ENCODE results near the gene HGD. TPM values are rescaled to one million over a fixed set of nuclear protein-coding genes. Genes with fewer than 3 reads are reported as not detected.

The HGD gene
- total RNA-seq, 1 experiment from 2014 or later = 1.5 TPM

DNA sequence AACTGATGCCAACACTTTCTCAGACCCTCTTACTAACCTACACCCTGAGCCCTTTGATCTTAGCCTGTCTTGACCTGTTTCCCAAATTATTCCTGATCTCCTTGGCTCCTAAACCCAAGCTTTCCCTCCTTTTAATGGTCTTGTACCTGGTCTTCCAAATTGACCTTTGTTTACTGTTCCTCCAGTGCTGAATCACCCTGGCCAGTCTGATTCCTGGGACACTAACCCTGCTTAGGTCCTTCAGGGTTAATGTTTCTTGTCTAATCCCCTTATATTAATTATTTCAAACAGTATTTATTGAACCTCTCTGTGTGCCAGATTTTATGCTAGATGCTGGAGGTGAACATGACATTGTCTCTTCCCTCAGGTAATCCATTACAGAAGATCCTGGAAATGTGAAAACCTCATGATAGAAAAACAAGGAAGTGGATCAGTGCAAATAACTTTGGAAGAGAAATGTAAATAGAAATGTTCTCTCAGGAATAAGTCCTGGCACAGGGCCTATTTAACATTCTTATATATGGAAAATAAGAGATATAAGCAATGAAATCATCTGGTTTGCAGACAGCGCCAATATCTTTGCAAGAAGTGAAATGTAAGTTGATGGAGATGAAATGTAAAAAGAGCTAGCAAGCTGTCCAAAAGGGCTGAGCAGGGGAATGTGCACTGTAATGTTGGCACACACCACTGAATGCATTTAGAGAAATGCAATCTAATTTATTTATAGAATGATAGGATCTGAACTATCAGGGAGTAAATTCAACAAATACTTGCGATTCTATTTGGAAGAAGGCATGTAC, 20.7 kb downstream of the HGD start:
- H3K9me3 Mint-ChIP-seq = peaks cover 48% of the 10 kb centered on the region
- peaks cover 3% of the 10 kb centered on the region; the same call in 1 of the 2 replicates for H3K27me3 Mint-ChIP-seq (ENCODE audit: low read depth)
- TF ChIP-seq ZNF219 (CRISPR knock-in tag; IDR thresholded peaks at IDR 0.05; ENCODE audit: borderline replicate concordance) (no peak), EMX1 (CRISPR knock-in tag; IDR thresholded peaks at IDR 0.05) (no peak), ZNF232 (CRISPR knock-in tag; IDR thresholded peaks at IDR 0.05) (no peak), PRRX2 (CRISPR knock-in tag; IDR thresholded peaks at IDR 0.05) (no peak)
- no peaks in the 10 kb centered on the region for H3K4me1 Mint-ChIP-seq
- no peak for ATAC-seq
- POLR2A ChIA-PET = interaction anchor here (0.6 kb wide), 1 partner anchor 15 kb away, joined by 5 read pairs; no protein-coding TSS in a partner anchor
- CTCF ChIA-PET = no interaction called here
- H3K36me3 Mint-ChIP-seq = peaks cover 27% of the 10 kb centered on the region
- no peak overlapping the region for H3K4me3 Mint-ChIP-seq
- DNase-seq (ENCODE audit: low spot score) = no peak
- no peak overlapping the region; the same call in 1 of the 2 replicates for H3K27ac Mint-ChIP-seq

DNA sequence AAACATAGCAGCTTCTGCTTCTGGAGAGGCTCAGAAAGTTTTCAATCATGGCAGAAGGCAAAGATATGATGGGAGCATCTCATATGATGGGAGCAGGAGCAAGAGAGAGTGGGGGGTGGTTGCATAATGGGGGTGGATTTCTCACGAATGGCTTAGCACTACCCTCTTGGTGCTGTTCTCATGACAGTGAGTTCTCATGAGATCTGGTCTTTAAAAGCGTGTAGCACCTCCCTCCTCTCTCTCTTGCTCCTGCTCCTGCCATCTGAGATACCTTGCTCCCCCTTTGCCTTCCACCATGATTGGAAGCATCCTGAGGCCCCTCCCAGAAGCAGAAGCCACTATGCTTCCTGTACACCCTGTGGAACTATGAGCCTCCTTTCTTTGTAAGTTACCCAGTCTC, 22.2 kb downstream of the HGD start:
- Mint-ChIP-seq H3K27me3 (ENCODE audit: low read depth) (peaks cover 3% of the 10 kb centered on the region; the same call in 1 of the 2 replicates), H3K27ac (no peak overlapping the region), H3K4me3 (no peak overlapping the region), H3K9me3 (peaks cover 48% of the 10 kb centered on the region), H3K36me3 (peaks cover 27% of the 10 kb centered on the region), H3K4me1 (no peaks in the 10 kb centered on the region)
- TF ChIP-seq ATF1 (CRISPR knock-in tag; IDR thresholded peaks at IDR 0.05) (no peak), SOX15 (CRISPR knock-in tag; IDR thresholded peaks at IDR 0.05) (no peak), IRF2 (CRISPR knock-in tag; IDR thresholded peaks at IDR 0.05; ENCODE audit: borderline replicate concordance, low read depth) (no peak), ZNF219 (CRISPR knock-in tag; IDR thresholded peaks at IDR 0.05; ENCODE audit: borderline replicate concordance) (no peak), NFYB (CRISPR knock-in tag; conservative IDR thresholded peaks at IDR 0.05; ENCODE audit: low read depth) (no peak), ESRRA (CRISPR knock-in tag; IDR thresholded peaks at IDR 0.05; ENCODE audit: borderline replicate concordance) (no peak), OVOL2 (CRISPR knock-in tag; IDR thresholded peaks at IDR 0.05; ENCODE audit: borderline replicate concordance) (no peak), GTF2I (CRISPR knock-in tag; conservative IDR thresholded peaks at IDR 0.05) (no peak), ZNF263 (CRISPR knock-in tag; IDR thresholded peaks at IDR 0.05; ENCODE audit: low read depth) (no peak), PRRX2 (CRISPR knock-in tag; IDR thresholded peaks at IDR 0.05) (no peak)
- TF ChIP-seq, protein P1, sequence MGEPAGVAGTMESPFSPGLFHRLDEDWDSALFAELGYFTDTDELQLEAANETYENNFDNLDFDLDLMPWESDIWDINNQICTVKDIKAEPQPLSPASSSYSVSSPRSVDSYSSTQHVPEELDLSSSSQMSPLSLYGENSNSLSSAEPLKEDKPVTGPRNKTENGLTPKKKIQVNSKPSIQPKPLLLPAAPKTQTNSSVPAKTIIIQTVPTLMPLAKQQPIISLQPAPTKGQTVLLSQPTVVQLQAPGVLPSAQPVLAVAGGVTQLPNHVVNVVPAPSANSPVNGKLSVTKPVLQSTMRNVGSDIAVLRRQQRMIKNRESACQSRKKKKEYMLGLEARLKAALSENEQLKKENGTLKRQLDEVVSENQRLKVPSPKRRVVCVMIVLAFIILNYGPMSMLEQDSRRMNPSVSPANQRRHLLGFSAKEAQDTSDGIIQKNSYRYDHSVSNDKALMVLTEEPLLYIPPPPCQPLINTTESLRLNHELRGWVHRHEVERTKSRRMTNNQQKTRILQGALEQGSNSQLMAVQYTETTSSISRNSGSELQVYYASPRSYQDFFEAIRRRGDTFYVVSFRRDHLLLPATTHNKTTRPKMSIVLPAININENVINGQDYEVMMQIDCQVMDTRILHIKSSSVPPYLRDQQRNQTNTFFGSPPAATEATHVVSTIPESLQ (CRISPR knock-in tag; IDR thresholded peaks at IDR 0.05) = no peak
- TF ChIP-seq, protein P2, sequence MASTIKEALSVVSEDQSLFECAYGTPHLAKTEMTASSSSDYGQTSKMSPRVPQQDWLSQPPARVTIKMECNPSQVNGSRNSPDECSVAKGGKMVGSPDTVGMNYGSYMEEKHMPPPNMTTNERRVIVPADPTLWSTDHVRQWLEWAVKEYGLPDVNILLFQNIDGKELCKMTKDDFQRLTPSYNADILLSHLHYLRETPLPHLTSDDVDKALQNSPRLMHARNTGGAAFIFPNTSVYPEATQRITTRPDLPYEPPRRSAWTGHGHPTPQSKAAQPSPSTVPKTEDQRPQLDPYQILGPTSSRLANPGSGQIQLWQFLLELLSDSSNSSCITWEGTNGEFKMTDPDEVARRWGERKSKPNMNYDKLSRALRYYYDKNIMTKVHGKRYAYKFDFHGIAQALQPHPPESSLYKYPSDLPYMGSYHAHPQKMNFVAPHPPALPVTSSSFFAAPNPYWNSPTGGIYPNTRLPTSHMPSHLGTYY (CRISPR knock-in tag; IDR thresholded peaks at IDR 0.05) = no peak
- TF ChIP-seq, protein P3, sequence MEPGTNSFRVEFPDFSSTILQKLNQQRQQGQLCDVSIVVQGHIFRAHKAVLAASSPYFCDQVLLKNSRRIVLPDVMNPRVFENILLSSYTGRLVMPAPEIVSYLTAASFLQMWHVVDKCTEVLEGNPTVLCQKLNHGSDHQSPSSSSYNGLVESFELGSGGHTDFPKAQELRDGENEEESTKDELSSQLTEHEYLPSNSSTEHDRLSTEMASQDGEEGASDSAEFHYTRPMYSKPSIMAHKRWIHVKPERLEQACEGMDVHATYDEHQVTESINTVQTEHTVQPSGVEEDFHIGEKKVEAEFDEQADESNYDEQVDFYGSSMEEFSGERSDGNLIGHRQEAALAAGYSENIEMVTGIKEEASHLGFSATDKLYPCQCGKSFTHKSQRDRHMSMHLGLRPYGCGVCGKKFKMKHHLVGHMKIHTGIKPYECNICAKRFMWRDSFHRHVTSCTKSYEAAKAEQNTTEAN (CRISPR knock-in tag; IDR thresholded peaks at IDR 0.05) = no peak
- TF ChIP-seq, protein P4, sequence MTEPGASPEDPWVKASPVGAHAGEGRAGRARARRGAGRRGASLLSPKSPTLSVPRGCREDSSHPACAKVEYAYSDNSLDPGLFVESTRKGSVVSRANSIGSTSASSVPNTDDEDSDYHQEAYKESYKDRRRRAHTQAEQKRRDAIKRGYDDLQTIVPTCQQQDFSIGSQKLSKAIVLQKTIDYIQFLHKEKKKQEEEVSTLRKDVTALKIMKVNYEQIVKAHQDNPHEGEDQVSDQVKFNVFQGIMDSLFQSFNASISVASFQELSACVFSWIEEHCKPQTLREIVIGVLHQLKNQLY (CRISPR knock-in tag; IDR thresholded peaks at IDR 0.05) = no peak
- TF ChIP-seq, protein P5, sequence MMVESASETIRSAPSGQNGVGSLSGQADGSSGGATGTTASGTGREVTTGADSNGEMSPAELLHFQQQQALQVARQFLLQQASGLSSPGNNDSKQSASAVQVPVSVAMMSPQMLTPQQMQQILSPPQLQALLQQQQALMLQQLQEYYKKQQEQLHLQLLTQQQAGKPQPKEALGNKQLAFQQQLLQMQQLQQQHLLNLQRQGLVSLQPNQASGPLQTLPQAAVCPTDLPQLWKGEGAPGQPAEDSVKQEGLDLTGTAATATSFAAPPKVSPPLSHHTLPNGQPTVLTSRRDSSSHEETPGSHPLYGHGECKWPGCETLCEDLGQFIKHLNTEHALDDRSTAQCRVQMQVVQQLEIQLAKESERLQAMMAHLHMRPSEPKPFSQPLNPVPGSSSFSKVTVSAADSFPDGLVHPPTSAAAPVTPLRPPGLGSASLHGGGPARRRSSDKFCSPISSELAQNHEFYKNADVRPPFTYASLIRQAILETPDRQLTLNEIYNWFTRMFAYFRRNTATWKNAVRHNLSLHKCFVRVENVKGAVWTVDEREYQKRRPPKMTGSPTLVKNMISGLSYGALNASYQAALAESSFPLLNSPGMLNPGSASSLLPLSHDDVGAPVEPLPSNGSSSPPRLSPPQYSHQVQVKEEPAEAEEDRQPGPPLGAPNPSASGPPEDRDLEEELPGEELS (CRISPR knock-in tag; IDR thresholded peaks at IDR 0.05) = no peak
- TF ChIP-seq, protein P6, sequence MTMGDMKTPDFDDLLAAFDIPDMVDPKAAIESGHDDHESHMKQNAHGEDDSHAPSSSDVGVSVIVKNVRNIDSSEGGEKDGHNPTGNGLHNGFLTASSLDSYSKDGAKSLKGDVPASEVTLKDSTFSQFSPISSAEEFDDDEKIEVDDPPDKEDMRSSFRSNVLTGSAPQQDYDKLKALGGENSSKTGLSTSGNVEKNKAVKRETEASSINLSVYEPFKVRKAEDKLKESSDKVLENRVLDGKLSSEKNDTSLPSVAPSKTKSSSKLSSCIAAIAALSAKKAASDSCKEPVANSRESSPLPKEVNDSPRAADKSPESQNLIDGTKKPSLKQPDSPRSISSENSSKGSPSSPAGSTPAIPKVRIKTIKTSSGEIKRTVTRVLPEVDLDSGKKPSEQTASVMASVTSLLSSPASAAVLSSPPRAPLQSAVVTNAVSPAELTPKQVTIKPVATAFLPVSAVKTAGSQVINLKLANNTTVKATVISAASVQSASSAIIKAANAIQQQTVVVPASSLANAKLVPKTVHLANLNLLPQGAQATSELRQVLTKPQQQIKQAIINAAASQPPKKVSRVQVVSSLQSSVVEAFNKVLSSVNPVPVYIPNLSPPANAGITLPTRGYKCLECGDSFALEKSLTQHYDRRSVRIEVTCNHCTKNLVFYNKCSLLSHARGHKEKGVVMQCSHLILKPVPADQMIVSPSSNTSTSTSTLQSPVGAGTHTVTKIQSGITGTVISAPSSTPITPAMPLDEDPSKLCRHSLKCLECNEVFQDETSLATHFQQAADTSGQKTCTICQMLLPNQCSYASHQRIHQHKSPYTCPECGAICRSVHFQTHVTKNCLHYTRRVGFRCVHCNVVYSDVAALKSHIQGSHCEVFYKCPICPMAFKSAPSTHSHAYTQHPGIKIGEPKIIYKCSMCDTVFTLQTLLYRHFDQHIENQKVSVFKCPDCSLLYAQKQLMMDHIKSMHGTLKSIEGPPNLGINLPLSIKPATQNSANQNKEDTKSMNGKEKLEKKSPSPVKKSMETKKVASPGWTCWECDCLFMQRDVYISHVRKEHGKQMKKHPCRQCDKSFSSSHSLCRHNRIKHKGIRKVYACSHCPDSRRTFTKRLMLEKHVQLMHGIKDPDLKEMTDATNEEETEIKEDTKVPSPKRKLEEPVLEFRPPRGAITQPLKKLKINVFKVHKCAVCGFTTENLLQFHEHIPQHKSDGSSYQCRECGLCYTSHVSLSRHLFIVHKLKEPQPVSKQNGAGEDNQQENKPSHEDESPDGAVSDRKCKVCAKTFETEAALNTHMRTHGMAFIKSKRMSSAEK (CRISPR knock-in tag; IDR thresholded peaks at IDR 0.05; ENCODE audit: borderline replicate concordance) = no peak
- DNase-seq (ENCODE audit: low spot score) (no peak), ATAC-seq (no peak)
- POLR2A ChIA-PET = no interaction called here
- CTCF ChIA-PET = no interaction called here

All from WTC11 (cell line).